Measurements from ENCODE around the gene HDAC4.

The HDAC4 gene

GRCh38 chr2:239137898-239138283, 262.9 kb downstream of the HDAC4 start:
- ATAC-seq (no peak), DNase-seq (no peak)

DNA sequence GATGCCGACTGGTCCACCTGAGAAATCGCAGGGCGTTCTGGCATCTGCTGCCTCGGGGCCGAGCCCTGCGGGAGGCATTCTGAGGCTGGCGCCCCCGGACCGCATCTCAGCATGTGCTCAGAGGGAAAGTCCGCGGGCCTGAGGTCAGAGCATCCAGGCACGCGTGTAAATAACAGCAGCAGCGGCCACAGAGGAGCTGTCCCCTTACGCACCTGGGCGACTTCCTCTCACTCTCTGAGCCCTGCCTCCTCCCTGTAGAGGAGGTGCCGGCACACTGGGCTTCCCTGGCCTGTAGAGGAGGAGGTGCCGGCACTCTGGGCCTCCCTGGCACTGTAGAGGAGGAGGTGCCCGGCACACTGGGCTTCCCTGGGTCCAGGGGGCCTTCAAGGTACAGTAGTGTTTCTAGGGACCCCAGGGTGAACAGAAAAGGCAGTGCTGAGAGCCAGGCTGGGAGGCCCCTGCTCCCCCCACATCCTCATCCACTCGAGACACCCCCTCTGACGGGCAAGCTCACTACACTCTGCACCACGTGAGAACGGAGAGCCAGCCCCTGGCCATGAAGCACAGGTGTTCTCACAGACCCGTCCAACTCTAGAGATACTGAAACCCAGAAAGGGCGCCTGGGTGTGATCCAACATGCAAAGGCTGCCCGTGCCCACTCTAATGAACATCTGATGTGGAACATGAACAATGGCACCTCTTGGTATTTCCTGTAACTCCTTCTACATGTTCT, 263.5 kb downstream of the HDAC4 start:
- DNase-seq (no peak), ATAC-seq (no peak)

DNA sequence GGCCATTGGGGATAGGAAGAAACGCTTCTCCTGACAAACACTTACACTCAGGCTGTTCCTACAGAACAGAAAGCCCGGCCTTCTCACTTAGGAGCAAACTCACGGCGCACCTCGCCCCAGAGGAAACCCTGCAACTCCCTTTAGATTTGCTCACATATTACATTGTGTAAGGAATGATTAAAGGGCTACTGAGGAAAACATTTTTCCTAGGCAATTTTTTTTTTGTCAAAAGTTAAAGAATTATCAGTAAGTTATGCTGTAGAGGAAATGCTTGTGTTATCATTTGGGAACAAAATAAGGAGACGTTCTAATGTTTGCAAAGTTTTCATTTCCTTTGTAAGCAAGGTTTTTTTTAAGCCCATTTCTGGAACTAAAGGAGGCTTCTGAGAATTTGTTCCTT, 264.1 kb downstream of the HDAC4 start:
- DNase-seq (no peak), ATAC-seq (no peak)

GRCh38 chr2:239136203-239136602, 264.6 kb downstream of the HDAC4 start:
- no peak for DNase-seq
- ATAC-seq = no peak

- DNase-seq (no peak), ATAC-seq (no peak)
Observed at GRCh38 chr2:239135531-239135930, 265.3 kb downstream of the HDAC4 start.

- DNase-seq = no peak
- no peak for ATAC-seq
Observed at GRCh38 chr2:239133945-239134570, 266.8 kb downstream of the HDAC4 start.

GRCh38 chr2:239132786-239133185, 268.0 kb downstream of the HDAC4 start:
- ATAC-seq (no peak), DNase-seq (no peak)

DNA sequence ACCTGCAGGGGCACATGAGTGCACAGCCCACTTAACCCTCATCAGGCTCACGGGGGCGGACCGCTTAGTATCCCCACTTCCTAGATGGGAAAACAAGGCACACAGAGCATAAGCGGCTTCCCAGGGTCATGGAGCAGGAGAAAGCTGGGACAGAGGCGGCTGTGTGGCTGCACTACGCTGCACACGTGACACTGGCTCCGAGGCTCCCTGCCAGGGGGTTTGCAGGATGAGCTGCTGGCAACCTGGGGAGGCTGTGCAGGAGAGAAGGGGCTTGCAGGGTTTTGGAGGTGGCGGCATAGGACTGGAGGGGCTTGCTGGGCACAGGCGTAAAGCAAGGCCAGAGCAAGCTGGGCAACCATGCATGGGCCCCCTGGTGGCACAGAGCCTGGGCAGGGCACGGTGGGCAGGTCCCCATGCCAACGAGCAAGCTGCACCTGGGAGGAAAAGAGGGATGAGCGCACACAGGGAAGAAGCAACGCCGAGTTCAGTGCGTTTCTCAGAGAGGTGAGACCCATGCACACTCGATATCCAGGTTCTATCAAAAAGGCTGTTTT, 268.6 kb downstream of the HDAC4 start:
- ATAC-seq = no peak
- no peak for DNase-seq

- ATAC-seq (no peak), DNase-seq (no peak)
Observed at GRCh38 chr2:239131521-239131920, 269.3 kb downstream of the HDAC4 start.

DNA sequence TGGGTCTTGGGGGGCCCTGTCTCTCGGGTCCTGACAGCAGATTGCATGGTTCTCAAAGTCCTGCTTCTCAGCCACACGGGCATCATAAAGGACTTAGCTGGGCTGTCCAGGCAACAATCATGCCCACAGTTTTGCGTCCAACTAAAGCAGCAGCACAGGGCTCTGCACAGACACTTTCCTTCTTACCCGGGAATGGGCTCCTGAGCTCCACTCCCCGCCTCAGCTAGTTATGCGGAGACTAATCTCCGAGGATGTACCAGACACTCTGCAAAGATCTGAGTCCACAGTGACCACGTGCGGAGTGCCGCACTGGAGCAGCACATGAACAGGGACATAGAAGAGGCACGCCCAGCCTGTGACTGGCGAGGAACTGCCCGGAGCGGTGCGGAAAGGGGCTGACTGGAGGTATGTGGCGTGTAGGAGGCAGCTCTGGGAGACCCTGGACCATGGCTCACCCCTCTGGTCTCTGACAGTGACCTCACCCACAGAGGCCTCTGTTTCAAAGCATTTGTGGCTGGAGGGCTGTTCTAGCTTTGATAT, 270.0 kb downstream of the HDAC4 start:
- no peak for DNase-seq
- no peak for ATAC-seq

- ATAC-seq = no peak
- no peak for DNase-seq
Observed at GRCh38 chr2:239130041-239130440, 270.8 kb downstream of the HDAC4 start.

- ATAC-seq = no peak
Observed at GRCh38 chr2:239129147-239129920, 271.5 kb downstream of the HDAC4 start.

DNA sequence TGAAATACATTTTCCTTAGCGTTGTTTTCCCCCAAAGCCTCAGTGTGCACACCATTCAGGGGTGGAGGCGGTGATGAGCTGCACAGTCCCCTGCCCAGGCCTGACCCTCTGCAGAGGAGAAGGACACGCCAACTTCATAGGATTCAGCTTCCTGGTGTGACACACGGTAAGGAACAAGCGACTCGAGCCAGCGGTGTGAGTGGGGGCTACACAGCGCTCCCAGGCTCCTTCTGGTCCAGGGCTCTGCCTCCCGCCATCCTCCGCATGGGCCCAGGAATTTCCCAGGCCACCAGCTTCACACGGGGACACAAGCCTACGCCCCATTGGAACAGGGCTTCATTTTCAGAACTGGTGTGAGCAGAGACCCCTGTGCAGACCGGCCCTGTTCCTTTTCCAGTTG, 272.1 kb downstream of the HDAC4 start:
- DNase-seq = no peak
- no peak for ATAC-seq

More at GRCh38 chr2:239129147-239129920, 271.5 kb downstream of the HDAC4 start:
- no peak for DNase-seq

- ATAC-seq (no peak), DNase-seq (no peak)
Observed at GRCh38 chr2:239127513-239127912, 273.3 kb downstream of the HDAC4 start.

- ATAC-seq = no peak
- DNase-seq = no peak
Observed at GRCh38 chr2:239125726-239126675, 274.8 kb downstream of the HDAC4 start.

GRCh38 chr2:239124152-239124899, 276.5 kb downstream of the HDAC4 start:
- ATAC-seq (no peak), DNase-seq (no peak)

DNA sequence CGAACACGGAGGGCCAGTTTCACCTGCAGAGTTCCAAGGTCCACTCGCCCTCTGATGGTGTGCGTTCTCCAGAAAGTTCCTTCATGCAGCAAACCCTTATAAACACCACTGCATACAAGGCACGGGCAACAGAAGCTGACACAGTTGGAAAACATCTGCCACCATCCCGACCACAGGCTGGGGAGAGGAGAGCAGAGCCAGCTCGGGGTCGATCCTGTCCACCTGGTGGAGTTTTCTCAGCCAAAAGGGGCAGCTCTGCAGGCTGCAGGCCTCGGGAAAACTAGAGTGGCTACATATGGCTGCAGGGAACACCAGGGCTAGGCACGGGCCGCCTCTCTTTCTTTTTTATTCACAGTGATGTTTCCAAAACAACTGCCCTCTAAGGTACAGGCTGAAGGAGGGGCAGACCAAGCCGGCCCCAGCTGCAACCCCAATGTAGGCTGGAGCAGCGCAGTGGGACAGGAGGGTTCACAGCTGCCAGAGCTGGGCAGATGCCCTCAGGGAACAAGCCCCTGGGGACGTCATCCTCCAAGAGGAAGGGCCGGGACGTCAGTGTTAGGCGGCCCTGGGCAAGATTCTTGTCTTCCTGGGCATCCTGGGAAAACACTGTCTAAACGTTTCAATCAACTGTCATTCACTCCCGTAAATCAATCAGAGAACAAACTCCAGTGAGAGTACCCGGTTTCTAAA, 278.3 kb downstream of the HDAC4 start:
- no peak for ATAC-seq
- no peak for DNase-seq

DNA sequence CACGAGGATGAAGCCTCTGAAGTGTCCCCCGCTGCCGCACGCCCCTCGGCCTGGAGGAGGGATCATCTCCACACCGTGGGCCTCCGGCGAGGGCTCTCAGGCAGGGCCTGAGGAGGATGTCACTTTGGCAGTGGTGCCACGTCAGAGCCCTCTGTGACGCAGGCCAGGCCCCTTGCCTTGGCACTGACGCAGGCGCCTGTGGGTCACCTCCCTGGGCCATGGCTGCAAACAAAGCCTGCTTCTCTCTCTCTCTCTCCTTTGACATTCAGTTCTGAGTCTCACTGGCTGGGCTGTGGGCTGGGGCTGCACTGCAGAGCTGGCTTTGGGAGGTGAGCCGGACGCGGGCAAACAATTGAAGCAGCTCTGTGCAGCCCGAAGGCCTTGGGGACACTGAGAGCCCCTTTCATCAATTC, 279.2 kb downstream of the HDAC4 start:
- DNase-seq = no peak
- ATAC-seq = no peak

DNA sequence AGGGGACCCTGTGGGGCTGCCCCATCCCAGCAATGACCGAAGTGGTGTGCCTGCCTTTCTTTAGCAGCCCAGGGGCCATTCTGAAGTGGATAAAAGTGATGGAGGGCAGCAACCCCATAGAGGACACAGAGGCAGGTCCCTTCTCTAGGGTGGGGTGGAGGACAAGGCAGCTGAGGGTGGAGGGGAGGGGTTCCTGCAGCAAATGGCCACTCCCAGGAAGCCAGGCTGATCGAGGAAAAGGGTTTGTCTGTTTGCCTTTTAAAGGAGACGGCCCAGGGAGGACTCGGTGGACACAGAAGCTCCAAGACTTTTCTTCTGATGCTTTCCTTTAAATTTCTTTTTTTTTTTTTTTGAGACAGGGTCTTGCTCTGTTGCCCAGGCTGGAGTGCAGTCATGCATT, 280.2 kb downstream of the HDAC4 start:
- DNase-seq (no peak), ATAC-seq (no peak)
